ENCODE data around the gene THSD7A. TPM values are rescaled to one million over a fixed set of nuclear protein-coding genes. Genes with fewer than 3 reads are reported as not detected.
A peak's percentile ranks its signal among the peaks of the same experiment; 100 is the strongest.

THSD7A gene
- total and polyA plus RNA-seq, 2 of the 13 experiments (the other 11 are each of a cell fraction or from before 2014, with no cell fraction given) = 0.01 to 0.07 TPM

- no peaks in the 10 kb centered on the region; a peak in 1 of 5 replicates for H3K27me3 ChIP-seq (ENCODE audit: control insufficient read depth in 1 of 2, insufficient read depth in 2 of 2, low read length in 2 of 2)
- no peaks in the 10 kb centered on the region for H3K36me3 ChIP-seq (replicated peaks in 1 of 2; ENCODE audit: control insufficient read depth in 1 of 2, insufficient read depth in 2 of 2, low read length in 2 of 2)
- H3K9me3 ChIP-seq (ENCODE audit: low read length) = no peaks in the 10 kb centered on the region
- in situ Hi-C loops (cut with HindIII; ENCODE audit: extremely low pct_ligation_motif_present, low pct_unique_long_range_greater_than_20kb) = no loop called here
- no peak overlapping the region for H3K9ac ChIP-seq (ENCODE audit: insufficient read depth, low read depth, low read length)
- FAIRE-seq (no peak), DNase-seq (ENCODE audit: low spot score) (no peak), ATAC-seq (no peak)
- no peak overlapping the region for H3K4me3 ChIP-seq (replicated peaks in 1 of 3; ENCODE audit: insufficient read depth in 1 of 3, low read depth in 2 of 3, low read length in 3 of 3)
- no peak overlapping the region for H3K4me2 ChIP-seq (ENCODE audit: low read depth, low read length)
- BruUV-seq (replicated peaks) = no TSS peak
- intact Hi-C loops (cut with micrococcal nuclease; ENCODE audit: unreplicated experiment) = no loop called here
- no peak overlapping the region for H3K27ac ChIP-seq (ENCODE audit: extremely low read length, insufficient read depth, low read length)
- 0% methylated on average over 3 of the region's 3 CpGs for WGBS (ENCODE audit: low lambda C conversion rate)
- no peaks in the 10 kb centered on the region for H4K20me1 ChIP-seq (ENCODE audit: insufficient read depth, low read length)
- H3K4me1 ChIP-seq (ENCODE audit: insufficient read depth, low read length) = no peaks in the 10 kb centered on the region
- TF ChIP-seq MAFK (conservative IDR thresholded peaks at IDR 0.05 in 1 of 2, IDR thresholded peaks at IDR 0.05 in 1 of 2; ENCODE audit: low read length in 2 of 2) (peak in 1 of 2 experiments; percentile 5; a peak in 1 of 4 replicates), ZNF432 (CRISPR knock-in tag; IDR thresholded peaks at IDR 0.05; ENCODE audit: borderline replicate concordance) (no peak)
- H3K79me2 ChIP-seq (ENCODE audit: insufficient read depth, low read length) = no peaks in the 10 kb centered on the region
- ChIA-PET POLR2A (no interaction called here), CTCF (ENCODE audit: low intra/inter-chr PET ratio, low total read pairs) (no interaction called here)
- no peak overlapping the region for H2AFZ ChIP-seq (ENCODE audit: low read length)
These were observed 351.9 kb downstream of the THSD7A start for GRCh38 chr7:11480143-11480542.

GRCh38 chr7:11478882-11479281 lies 353.1 kb downstream of the THSD7A start:
- ChIA-PET POLR2A (no interaction called here), CTCF (ENCODE audit: low intra/inter-chr PET ratio, low total read pairs) (no interaction called here)
- no peak overlapping the region for H2AFZ ChIP-seq (ENCODE audit: low read length)
- no peaks in the 10 kb centered on the region for H3K9me3 ChIP-seq (ENCODE audit: low read length)
- no peak for FAIRE-seq
- no peak for DNase-seq (ENCODE audit: low spot score)
- no peak for ATAC-seq
- H3K27ac ChIP-seq (ENCODE audit: extremely low read length, insufficient read depth, low read length) = no peak overlapping the region
- no peak overlapping the region for H3K9ac ChIP-seq (ENCODE audit: insufficient read depth, low read depth, low read length)
- intact Hi-C loops (cut with micrococcal nuclease; ENCODE audit: unreplicated experiment) = no loop called here
- H3K4me2 ChIP-seq (ENCODE audit: low read depth, low read length) = no peak overlapping the region
- no peaks in the 10 kb centered on the region for H3K4me1 ChIP-seq (ENCODE audit: insufficient read depth, low read length)
- BruUV-seq (replicated peaks) = no TSS peak
- no peak overlapping the region for H3K4me3 ChIP-seq (replicated peaks in 1 of 3; ENCODE audit: insufficient read depth in 1 of 3, low read depth in 2 of 3, low read length in 3 of 3)
- no peaks in the 10 kb centered on the region for H3K36me3 ChIP-seq (replicated peaks in 1 of 2; ENCODE audit: control insufficient read depth in 1 of 2, insufficient read depth in 2 of 2, low read length in 2 of 2)
- 12% methylated on average over 3 of the region's 3 CpGs for WGBS (ENCODE audit: low lambda C conversion rate)
- TF ChIP-seq CEBPB (IDR thresholded peaks at IDR 0.05; ENCODE audit: borderline replicate concordance, low read depth, low read length) = peak; percentile 56; the same call in 1 of the 2 replicates
- TF ChIP-seq ZBTB1 (CRISPR knock-in tag; IDR thresholded peaks at IDR 0.05; ENCODE audit: borderline replicate concordance) = no peak
- H4K20me1 ChIP-seq (ENCODE audit: insufficient read depth, low read length) = no peaks in the 10 kb centered on the region
- in situ Hi-C loops (cut with HindIII; ENCODE audit: extremely low pct_ligation_motif_present, low pct_unique_long_range_greater_than_20kb) = no loop called here
- no peaks in the 10 kb centered on the region for H3K79me2 ChIP-seq (ENCODE audit: insufficient read depth, low read length)
- no peaks in the 10 kb centered on the region; a peak in 1 of 5 replicates for H3K27me3 ChIP-seq (ENCODE audit: control insufficient read depth in 1 of 2, insufficient read depth in 2 of 2, low read length in 2 of 2)
